Fibroblast of pulmonary artery (primary cell): ENCODE measurements around the gene MCTP2.

Experiments used
- DNase-seq: peaks from one replicate; pipeline ENCODE4 v3.0.0-alpha.2; 2010; ENCODE audit warnings: low read depth
- H3K4me3 ChIP-seq: replicated peaks from 2 replicates; pipeline ENCODE4 v1.5.1; 2011; ENCODE audit warnings: low read depth, mild to moderate bottlenecking, control low read depth, low read length, moderate library complexity
- TF ChIP-seq, protein P1 (sequence below): IDR thresholded peaks from 2 replicates; pipeline ENCODE4 v1.5.1; 2011; ENCODE audit warnings: mild to moderate bottlenecking, control low read depth, low read length, inconsistent platforms; ENCODE audit errors: missing control alignments

MCTP2 gene

DNA sequence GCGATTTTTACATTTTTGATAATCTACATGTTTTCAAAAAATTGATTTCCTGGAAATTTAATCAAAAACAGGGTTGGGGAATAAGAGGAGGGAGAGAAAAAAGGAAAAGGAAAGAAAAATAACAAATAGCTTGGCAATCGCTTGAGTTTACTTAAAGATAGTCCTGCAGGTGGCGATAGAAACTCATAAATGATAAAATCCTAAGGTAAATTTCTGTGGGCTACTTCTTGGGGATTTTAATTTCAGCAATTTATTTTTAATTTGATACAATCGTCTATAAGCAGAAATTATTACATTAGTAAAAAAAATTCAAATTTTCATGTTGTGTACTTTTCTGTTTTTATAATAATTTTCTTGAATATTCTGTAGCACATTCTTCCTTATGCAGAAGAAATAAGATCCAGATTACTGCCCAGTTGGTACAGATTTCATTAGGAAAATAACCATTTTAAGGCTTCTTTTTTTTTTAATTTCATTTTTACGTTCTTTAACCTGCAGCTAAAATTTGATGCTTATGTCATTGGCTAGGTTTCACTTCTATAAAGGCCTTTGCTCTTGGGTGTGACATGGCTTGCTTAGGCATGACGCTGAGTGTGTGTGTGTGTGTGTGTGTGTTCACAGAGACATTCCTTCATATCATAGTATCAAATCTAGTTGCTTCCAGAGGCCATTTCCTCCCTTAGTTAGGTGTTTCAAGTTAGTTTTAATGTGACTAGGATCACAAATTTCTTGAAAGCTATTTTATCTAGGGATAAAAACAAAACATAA, 181.8 kb downstream of the MCTP2 start:
- DNase-seq = peak; percentile 33
- H3K4me3 ChIP-seq = no peak overlapping the region
- TF ChIP-seq, protein P1, sequence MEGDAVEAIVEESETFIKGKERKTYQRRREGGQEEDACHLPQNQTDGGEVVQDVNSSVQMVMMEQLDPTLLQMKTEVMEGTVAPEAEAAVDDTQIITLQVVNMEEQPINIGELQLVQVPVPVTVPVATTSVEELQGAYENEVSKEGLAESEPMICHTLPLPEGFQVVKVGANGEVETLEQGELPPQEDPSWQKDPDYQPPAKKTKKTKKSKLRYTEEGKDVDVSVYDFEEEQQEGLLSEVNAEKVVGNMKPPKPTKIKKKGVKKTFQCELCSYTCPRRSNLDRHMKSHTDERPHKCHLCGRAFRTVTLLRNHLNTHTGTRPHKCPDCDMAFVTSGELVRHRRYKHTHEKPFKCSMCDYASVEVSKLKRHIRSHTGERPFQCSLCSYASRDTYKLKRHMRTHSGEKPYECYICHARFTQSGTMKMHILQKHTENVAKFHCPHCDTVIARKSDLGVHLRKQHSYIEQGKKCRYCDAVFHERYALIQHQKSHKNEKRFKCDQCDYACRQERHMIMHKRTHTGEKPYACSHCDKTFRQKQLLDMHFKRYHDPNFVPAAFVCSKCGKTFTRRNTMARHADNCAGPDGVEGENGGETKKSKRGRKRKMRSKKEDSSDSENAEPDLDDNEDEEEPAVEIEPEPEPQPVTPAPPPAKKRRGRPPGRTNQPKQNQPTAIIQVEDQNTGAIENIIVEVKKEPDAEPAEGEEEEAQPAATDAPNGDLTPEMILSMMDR = peak; percentile 30

DNA sequence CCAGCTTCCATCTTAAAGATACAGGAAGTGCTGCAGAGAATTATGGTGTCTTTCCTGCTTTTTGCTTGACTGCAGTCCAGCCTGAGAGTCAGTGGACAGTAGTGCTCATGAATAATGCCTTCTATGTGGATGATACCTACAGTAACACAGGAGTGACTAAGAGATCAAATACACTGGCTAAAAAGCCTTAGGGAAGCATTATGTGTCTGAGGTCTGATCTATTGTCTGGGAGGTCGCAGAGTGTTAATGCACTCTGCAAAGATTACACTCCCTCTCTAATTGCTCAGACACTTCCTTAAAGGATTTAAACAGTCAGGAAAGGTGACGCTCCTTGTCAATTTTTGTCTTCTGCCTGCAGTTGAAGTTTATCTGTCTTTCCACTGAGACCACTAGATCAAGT, 183.6 kb downstream of the MCTP2 start:
- DNase-seq = no peak
- TF ChIP-seq, protein P1 = no peak
- H3K4me3 ChIP-seq = no peak overlapping the region

DNA sequence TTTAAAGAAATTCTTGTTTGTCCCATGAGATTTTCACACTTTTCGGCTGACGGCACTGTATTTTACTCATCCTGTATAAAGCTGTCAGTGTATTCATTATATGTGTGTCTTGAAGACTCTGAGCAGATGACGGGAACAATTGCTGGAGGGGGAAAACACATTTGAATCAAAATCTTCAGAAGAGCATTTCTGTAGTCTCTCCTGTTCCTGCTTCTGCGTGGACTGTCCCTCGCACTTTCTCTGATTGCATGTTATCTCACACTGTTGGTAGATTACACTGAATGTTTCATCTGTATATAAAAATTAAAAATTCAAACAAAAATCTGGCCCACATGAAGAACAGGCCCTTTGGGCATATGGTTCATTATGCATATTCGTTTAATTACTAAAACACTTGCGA, 184.9 kb downstream of the MCTP2 start:
- TF ChIP-seq, protein P1 = no peak
- no peak for DNase-seq
- H3K4me3 ChIP-seq = no peak overlapping the region

DNA sequence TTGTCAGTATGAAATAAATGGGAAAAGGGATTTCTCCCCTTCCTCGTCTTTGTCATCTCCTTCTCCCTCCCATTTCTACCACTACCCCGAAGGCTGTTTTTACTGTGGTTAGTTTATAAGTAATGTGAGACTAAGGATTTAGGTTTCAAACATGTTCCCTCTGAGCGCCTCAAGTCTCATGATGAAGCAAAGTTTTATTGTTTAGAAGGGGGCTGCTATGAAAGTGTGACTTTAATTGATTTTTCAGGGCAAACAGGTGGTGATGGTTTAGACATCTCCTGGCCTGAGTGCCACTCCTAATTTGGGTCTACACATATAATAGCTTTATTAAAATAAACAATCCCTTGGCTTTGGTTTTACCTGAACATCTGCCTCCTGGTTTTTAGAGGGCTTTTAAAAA, 185.5 kb downstream of the MCTP2 start:
- no peak for DNase-seq
- no peak overlapping the region for H3K4me3 ChIP-seq
- TF ChIP-seq, protein P1 = no peak

DNA sequence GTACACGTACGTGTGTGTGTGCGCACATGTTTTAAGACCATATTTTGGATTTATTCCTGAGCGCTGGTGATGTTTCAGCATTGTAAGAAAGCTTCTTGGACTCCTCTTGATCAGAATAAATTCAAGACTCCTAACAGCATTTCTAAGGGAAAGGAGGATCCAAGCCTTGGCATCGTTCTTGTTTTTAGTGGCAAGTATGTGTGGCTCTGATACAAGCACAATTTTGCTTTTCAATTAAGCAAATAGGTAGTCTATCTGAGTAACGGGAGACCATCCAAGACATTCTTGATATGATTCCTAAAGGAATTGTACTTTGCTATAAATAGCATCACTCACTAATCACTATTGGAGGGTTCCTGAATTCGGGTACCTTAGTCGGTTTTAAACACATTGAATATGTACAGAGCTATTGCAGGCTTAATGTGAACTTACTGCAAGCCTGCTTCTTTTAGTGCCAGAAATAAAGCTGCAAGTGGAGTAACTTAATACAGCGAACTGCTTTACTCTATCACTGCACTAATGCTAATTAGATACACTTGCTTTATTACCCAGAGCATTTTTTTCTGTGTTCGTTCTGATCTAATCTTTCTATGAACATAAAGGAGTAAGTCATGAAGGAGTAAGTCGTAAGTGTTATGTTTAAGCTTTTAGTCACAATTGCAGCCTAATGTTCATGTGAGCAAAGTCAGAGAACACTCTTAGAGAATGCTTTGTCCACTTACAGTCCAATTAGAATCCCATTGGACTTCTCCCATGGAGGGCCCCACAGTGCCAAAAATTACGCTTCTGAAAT, 186.3 kb downstream of the MCTP2 start:
- H3K4me3 ChIP-seq = no peak overlapping the region
- TF ChIP-seq, protein P1 = no peak
- no peak for DNase-seq

DNA sequence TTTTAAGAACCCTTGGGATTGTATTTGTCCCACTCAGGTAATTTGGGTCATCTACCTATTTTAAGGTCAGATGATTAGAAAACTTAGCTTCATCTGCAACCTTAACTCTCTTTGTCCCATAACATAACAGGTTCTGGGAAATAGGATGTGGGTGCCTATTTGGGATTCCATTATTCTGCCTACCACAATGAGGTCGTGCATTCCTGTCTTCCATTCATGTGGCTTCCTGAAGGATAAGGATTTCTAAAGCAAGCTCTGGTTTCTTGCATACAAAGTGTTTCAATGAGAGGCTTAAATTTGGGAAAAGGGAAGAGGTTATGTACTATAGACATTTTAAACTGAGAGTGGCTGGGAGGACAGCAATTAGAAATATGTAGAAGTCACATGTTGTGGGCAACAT, 190.3 kb downstream of the MCTP2 start:
- TF ChIP-seq, protein P1 = no peak
- no peak for DNase-seq
- H3K4me3 ChIP-seq = no peak overlapping the region
